CD14-positive monocyte (primary cell): ENCODE results near the gene DNM2. TPM values are rescaled to one million over a fixed set of nuclear protein-coding genes. Genes with fewer than 3 reads are reported as not detected.

Experiments used
- DNase-seq, 3 donors: peaks; one replicate each; pipeline ENCODE4 v3.0.0-alpha.2; 2011 to 2022
- H2AFZ ChIP-seq: 2 replicates; pipeline ENCODE4 v1.6.0; 2012; ENCODE audit warnings: mild to moderate bottlenecking, low read depth, low read length, inconsistent platforms; ENCODE audit not compliant: insufficient read depth, poor library complexity, severe bottlenecking
- H3K27ac ChIP-seq, 2 donors: 1 replicate in 1 of 2; 2 replicates in 1 of 2; pipeline ENCODE4 v1.5.1; 2012 to 2013; ENCODE audit warnings: low read length in 2 of 2, control low read depth in 1 of 2, inconsistent platforms in 1 of 2, low read depth in 1 of 2, mild to moderate bottlenecking in 1 of 2
- H3K27me3 ChIP-seq, 2 donors: one replicate each; pipeline versions ENCODE4 v1.6.0 to v1.6.1; 2011 to 2013; ENCODE audit warnings: low read length in 2 of 2; ENCODE audit not compliant: control insufficient read depth in 2 of 2, insufficient read depth in 2 of 2
- H3K36me3 ChIP-seq, 2 donors: replicated peaks in 1 of 2; 1 replicate in 1 of 2; 2 replicates in 1 of 2; pipeline versions ENCODE4 v1.5.1 to v1.6.1; 2012 to 2013; ENCODE audit warnings: low read length in 2 of 2, control low read depth in 1 of 2, inconsistent platforms in 1 of 2, mild to moderate bottlenecking in 1 of 2; ENCODE audit not compliant: insufficient read depth in 2 of 2, control insufficient read depth in 1 of 2
- H3K4me1 ChIP-seq, 2 donors: 1 replicate in 1 of 2; 2 replicates in 1 of 2; pipeline versions ENCODE4 v1.5.1 to v1.6.1; 2012 to 2013; ENCODE audit warnings: low read length in 2 of 2, control low read depth in 1 of 2, inconsistent platforms in 1 of 2, mild to moderate bottlenecking in 1 of 2, moderate library complexity in 1 of 2; ENCODE audit not compliant: insufficient read depth in 2 of 2, control insufficient read depth in 1 of 2
- H3K4me2 ChIP-seq: replicated peaks from 2 replicates; pipeline ENCODE3; 2012; ENCODE audit warnings: low read length, moderate library complexity, mild to moderate bottlenecking; ENCODE audit not compliant: poor library complexity, severe bottlenecking; ENCODE audit errors: extremely low read depth
- H3K4me3 ChIP-seq, 3 experiments: fragments of 200-600 bp in 1 of 3; sonication (generic) in 1 of 3; replicated peaks in 1 of 3; 1 replicate in 2 of 3; 2 replicates in 1 of 3; pipeline ENCODE4 v1.5.1; 2011 to 2013; ENCODE audit warnings: low read length in 3 of 3, mild to moderate bottlenecking in 3 of 3, control low read depth in 2 of 3, low read depth in 2 of 3, inconsistent platforms in 1 of 3, moderate library complexity in 1 of 3
- H3K79me2 ChIP-seq: 2 replicates; pipeline ENCODE4 v1.6.0; 2012; ENCODE audit warnings: mild to moderate bottlenecking, control low read depth, inconsistent platforms, low read length, moderate library complexity; ENCODE audit not compliant: insufficient read depth
- H3K9ac ChIP-seq: 2 replicates; pipeline ENCODE4 v1.6.0; 2017; ENCODE audit warnings: low read length, mild to moderate bottlenecking; ENCODE audit not compliant: insufficient read depth, poor library complexity, severe bottlenecking
- H3K9me3 ChIP-seq, 2 donors: replicated peaks in 1 of 2; 1 replicate in 1 of 2; 2 replicates in 1 of 2; pipeline versions ENCODE4 v1.5.1 to v1.6.1; 2012 to 2013; ENCODE audit warnings: low read length in 2 of 2, control low read depth in 1 of 2; ENCODE audit not compliant: control insufficient read depth in 1 of 2, insufficient read depth in 1 of 2
- H4K20me1 ChIP-seq: 2 replicates; pipeline ENCODE4 v1.6.0; 2012; ENCODE audit warnings: mild to moderate bottlenecking, low read length, control low read depth, moderate library complexity; ENCODE audit not compliant: insufficient read depth
- H3K27ac Mint-ChIP-seq, 7 donors: one replicate each; pipeline ENCODE4 v1.8.0; 2020; ENCODE audit warnings: mild to moderate bottlenecking in 7 of 7, mixed read lengths in 7 of 7, moderate library complexity in 6 of 7, inconsistent platforms in 2 of 7
- H3K27me3 Mint-ChIP-seq, 3 donors: one replicate each; pipeline ENCODE4 v1.8.0; 2021 to 2022; ENCODE audit warnings: low read depth in 3 of 3, mild to moderate bottlenecking in 3 of 3, mixed read lengths in 3 of 3, moderate library complexity in 3 of 3, inconsistent platforms in 1 of 3
- H3K36me3 Mint-ChIP-seq, 2 donors: one replicate each; pipeline ENCODE4 v1.8.0; 2020; ENCODE audit warnings: mixed read lengths in 2 of 2, inconsistent platforms in 1 of 2, mild to moderate bottlenecking in 1 of 2
- H3K4me1 Mint-ChIP-seq: one replicate; pipeline ENCODE4 v1.8.0; 2020; ENCODE audit warnings: mild to moderate bottlenecking, mixed read lengths
- H3K4me3 Mint-ChIP-seq, 2 donors: one replicate each; pipeline ENCODE4 v1.8.0; 2020; ENCODE audit warnings: mild to moderate bottlenecking in 2 of 2, mixed read lengths in 2 of 2, moderate library complexity in 1 of 2
- H3K9me3 Mint-ChIP-seq, 7 donors: one replicate each; pipeline ENCODE4 v1.8.0; 2020 to 2022; ENCODE audit warnings: mixed read lengths in 7 of 7, mild to moderate bottlenecking in 6 of 7, moderate library complexity in 6 of 7, inconsistent platforms in 2 of 7
- WGBS: methylation state at CpG from one replicate; pipeline ENCODE4 v1.1.5; 2013; ENCODE audit warnings: missing lambda C conversion rate; ENCODE audit not compliant: insufficient coverage; 5-methylcytosine and 5-hydroxymethylcytosine counted together
- intact Hi-C, 2 donors: fragments of 100-400 bp; cut with micrococcal nuclease; formaldehyde crosslinking; loops; one replicate each; pipeline versions ENCODE4 v1.15.0 to v1.15.1; 2023
- polyA plus RNA-seq, 3 donors: library from polyadenylated mRNA; depleted of rRNA in 1 of 3; unstranded in 2 of 3; stranded (reverse) in 1 of 3; fragments of 300-500 nt in 2 of 3; fragments of >200 nt in 1 of 3; fragmentation: Illumina TruSeq in 2 of 3; gene quantifications; 1 replicate in 2 of 3; 2 replicates in 1 of 3; pipeline ENCODE4 v1.2.3, GENCODE V29; 2012 to 2021
- TF ChIP-seq, protein P1 (sequence below): fragments of 200-600 bp; IDR thresholded peaks from one replicate; pipeline ENCODE4 v1.8.0; 2022; ENCODE audit warnings: antibody characterized with exemption, mild to moderate bottlenecking

Gene DNM2
- polyA plus RNA-seq, 3 donors = 53.0 to 186 (median 69.5) TPM

DNA sequence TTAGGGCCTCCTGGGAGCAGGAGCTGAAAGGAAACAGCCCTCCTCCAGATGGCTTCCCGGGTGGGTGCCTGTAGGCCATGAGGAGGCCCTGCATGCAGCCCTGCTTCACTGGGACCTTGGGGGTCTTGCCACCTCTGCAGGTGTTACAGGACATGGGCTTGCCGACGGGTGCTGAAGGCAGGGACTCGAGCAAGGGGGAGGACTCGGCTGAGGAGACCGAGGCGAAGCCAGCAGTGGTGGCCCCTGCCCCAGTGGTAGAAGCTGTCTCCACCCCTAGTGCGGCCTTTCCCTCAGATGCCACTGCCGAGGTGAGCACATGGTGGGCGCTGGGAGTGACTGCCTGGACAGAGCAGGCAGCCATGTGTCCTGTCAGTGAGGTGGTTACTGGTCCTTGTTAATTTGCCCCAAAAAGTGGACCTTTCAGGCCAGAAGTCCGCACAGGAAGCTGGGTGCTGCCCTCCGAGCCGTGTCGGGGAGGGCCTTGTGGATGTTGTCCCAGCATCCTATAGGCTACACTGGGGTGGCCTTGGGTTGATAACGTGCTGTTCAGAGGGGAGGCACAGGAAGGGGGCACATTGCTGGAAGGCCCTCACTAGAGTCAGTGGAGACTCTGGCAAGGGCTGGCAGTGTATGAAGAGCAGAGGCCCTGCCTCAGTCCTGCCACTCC is 35.3 kb upstream of the DNM2 start:
- no peaks in the 10 kb centered on the region for H3K9me3 ChIP-seq
- H3K4me3 Mint-ChIP-seq = no peak overlapping the region
- no peak overlapping the region for H3K9ac ChIP-seq
- peaks cover 98 to 100% of the 10 kb centered on the region in 2 donors for H3K36me3 ChIP-seq
- intact Hi-C loops = no loop called here
- H3K79me2 ChIP-seq = peaks cover 25% of the 10 kb centered on the region
- no peak overlapping the region for H2AFZ ChIP-seq
- H3K4me3 ChIP-seq = no peak overlapping the region
- TF ChIP-seq, protein P1, sequence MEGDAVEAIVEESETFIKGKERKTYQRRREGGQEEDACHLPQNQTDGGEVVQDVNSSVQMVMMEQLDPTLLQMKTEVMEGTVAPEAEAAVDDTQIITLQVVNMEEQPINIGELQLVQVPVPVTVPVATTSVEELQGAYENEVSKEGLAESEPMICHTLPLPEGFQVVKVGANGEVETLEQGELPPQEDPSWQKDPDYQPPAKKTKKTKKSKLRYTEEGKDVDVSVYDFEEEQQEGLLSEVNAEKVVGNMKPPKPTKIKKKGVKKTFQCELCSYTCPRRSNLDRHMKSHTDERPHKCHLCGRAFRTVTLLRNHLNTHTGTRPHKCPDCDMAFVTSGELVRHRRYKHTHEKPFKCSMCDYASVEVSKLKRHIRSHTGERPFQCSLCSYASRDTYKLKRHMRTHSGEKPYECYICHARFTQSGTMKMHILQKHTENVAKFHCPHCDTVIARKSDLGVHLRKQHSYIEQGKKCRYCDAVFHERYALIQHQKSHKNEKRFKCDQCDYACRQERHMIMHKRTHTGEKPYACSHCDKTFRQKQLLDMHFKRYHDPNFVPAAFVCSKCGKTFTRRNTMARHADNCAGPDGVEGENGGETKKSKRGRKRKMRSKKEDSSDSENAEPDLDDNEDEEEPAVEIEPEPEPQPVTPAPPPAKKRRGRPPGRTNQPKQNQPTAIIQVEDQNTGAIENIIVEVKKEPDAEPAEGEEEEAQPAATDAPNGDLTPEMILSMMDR = no peak
- no peaks in the 10 kb centered on the region for H3K9me3 Mint-ChIP-seq
- H3K4me2 ChIP-seq = no peak overlapping the region
- WGBS = 99% methylated on average over 8 of the region's 15 CpGs
- H3K36me3 Mint-ChIP-seq = peaks cover 93 to 98% of the 10 kb centered on the region in 2 donors
- H3K27ac Mint-ChIP-seq = no peak overlapping the region
- no peak overlapping the region for H3K27ac ChIP-seq
- H3K27me3 Mint-ChIP-seq = no peaks in the 10 kb centered on the region
- no peak for DNase-seq
- H3K27me3 ChIP-seq = no peaks in the 10 kb centered on the region
- H3K4me1 Mint-ChIP-seq = no peaks in the 10 kb centered on the region
- no peaks in the 10 kb centered on the region for H3K4me1 ChIP-seq
- peaks cover 36% of the 10 kb centered on the region for H4K20me1 ChIP-seq

DNA sequence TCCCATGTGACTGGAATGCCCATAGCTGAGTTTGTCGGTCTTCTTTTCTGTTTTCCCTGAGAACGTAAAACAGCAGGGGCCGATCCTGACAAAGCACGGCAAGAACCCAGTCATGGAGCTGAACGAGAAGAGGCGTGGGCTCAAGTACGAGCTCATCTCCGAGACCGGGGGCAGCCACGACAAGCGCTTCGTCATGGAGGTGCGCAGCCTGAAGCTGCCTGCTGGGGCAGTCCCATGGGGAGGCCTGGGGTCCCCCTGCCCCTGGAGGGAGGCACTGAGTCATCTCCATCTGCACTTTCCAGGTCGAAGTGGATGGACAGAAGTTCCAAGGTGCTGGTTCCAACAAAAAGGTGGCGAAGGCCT is 34.8 kb upstream of the DNM2 start:
- intact Hi-C loops = no loop called here
- WGBS = 98% methylated on average over 15 of the region's 15 CpGs
- no peak overlapping the region for H3K27ac ChIP-seq
- Mint-ChIP-seq H3K4me1 (no peaks in the 10 kb centered on the region), H3K4me3 (no peak overlapping the region), H3K27ac (peak overlapping the region in 1 of 7 donors; percentile 68), H3K27me3 (no peaks in the 10 kb centered on the region), H3K36me3 (peaks cover 93 to 98% of the 10 kb centered on the region in 2 donors), H3K9me3 (no peaks in the 10 kb centered on the region)
- TF ChIP-seq, protein P1 = no peak
- peaks cover 20% of the 10 kb centered on the region for H3K79me2 ChIP-seq
- no peaks in the 10 kb centered on the region for H3K4me1 ChIP-seq
- peaks cover 98 to 100% of the 10 kb centered on the region in 2 donors for H3K36me3 ChIP-seq
- H3K4me2 ChIP-seq = no peak overlapping the region
- no peaks in the 10 kb centered on the region for H3K27me3 ChIP-seq
- H3K9ac ChIP-seq = no peak overlapping the region
- H4K20me1 ChIP-seq = peaks cover 37% of the 10 kb centered on the region
- no peaks in the 10 kb centered on the region for H3K9me3 ChIP-seq
- H3K4me3 ChIP-seq = no peak overlapping the region
- no peak for DNase-seq
- no peak overlapping the region for H2AFZ ChIP-seq
